ENCODE measurements around the gene CELSR3. TPM values are rescaled to one million over a fixed set of nuclear protein-coding genes. Genes with fewer than 3 reads are reported as not detected.

Gene CELSR3
- total RNA-seq, 1 donor from 2014 or later, result 1.2 TPM

GRCh38 chr3:48625600-48625999 lies 37.1 kb downstream of the CELSR3 start:
- intact Hi-C loops (cut with DNase I), result no loop called here
- no peak for DNase-seq

GRCh38 chr3:48624767-48625166 lies 37.9 kb downstream of the CELSR3 start:
- Histone ChIP-seq H3K27me3 (no peaks in the 10 kb centered on the region), H3K9me3 (no peaks in the 10 kb centered on the region), H3K4me3 (no peak overlapping the region), H3K4me1 (no peaks in the 10 kb centered on the region), H3K36me3 (peaks cover 14% of the 10 kb centered on the region), H3K27ac (no peak overlapping the region)
- no peak for TF ChIP-seq CTCF (IDR thresholded peaks at IDR 0.05)
- DNase-seq (no peak), ATAC-seq (no peak)
- intact Hi-C loops (cut with DNase I), result no loop called here

More at GRCh38 chr3:48625600-48625999, 37.1 kb downstream of the CELSR3 start:
- Histone ChIP-seq H3K36me3 (peaks cover 18% of the 10 kb centered on the region), H3K4me3 (no peak overlapping the region), H3K9me3 (no peaks in the 10 kb centered on the region), H3K27me3 (no peaks in the 10 kb centered on the region), H3K27ac (no peak overlapping the region), H3K4me1 (no peaks in the 10 kb centered on the region)
- ATAC-seq, result no peak
- TF ChIP-seq CTCF (IDR thresholded peaks at IDR 0.05), result no peak

GRCh38 chr3:48623851-48624547 lies 38.7 kb downstream of the CELSR3 start:
- TF ChIP-seq CTCF (IDR thresholded peaks at IDR 0.05), result no peak
- intact Hi-C loops (cut with DNase I), result no loop called here
- ATAC-seq, result no peak
- H3K4me1 ChIP-seq, result no peaks in the 10 kb centered on the region
- H3K36me3 ChIP-seq, result peaks cover 11% of the 10 kb centered on the region
- H3K4me3 ChIP-seq, result no peak overlapping the region
- no peaks in the 10 kb centered on the region for H3K27me3 ChIP-seq
- no peak for DNase-seq
- no peak overlapping the region for H3K27ac ChIP-seq
- no peaks in the 10 kb centered on the region for H3K9me3 ChIP-seq

DNA sequence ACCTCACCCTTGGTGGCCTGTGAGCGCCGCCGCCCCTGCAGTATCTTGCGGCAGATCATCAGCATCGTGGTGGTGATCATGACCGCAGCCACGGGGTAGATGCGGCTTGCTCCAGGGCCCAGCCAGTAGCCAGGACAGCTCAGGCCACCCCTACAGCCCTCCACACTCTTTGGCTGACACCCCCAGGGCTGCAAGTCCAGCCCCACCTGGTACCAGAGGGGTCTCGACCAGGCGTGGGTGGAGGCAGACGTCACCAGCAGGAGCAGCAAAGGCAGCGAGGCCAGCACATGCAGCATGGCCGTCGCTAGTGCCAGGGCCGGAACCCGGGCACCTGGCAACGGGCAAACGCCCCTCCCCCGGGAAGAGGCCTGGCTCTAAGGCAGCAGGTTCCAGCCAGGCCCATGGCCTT lies 41.2 kb downstream of the CELSR3 start, which contains the start of gene TMEM89:
TSS of gene TMEM89 (minus strand) at position 309 of the 409 bp plus-strand sequence. CDS start at position 296, 13 bp downstream.
- DNase-seq (no peak), ATAC-seq (peak; percentile 8)
- peaks cover 2% of the 10 kb centered on the region for H3K36me3 ChIP-seq
- no peak for TF ChIP-seq CTCF (IDR thresholded peaks at IDR 0.05)
- no peaks in the 10 kb centered on the region for H3K4me1 ChIP-seq
- H3K9me3 ChIP-seq, result peaks cover 9% of the 10 kb centered on the region
- no peak within 1 kb of the TSS for H3K27ac ChIP-seq
- H3K4me3 ChIP-seq, result no peak within 1 kb of the TSS
- H3K27me3 ChIP-seq, result no peaks in the 10 kb centered on the region
- intact Hi-C loops (cut with DNase I), result no loop called here

GRCh38 chr3:48619541-48620524 lies 42.9 kb downstream of the CELSR3 start:
- no peak for TF ChIP-seq CTCF (IDR thresholded peaks at IDR 0.05)
- intact Hi-C loops (cut with DNase I), result no loop called here
- no peak overlapping the region for H3K27ac ChIP-seq
- H3K4me1 ChIP-seq, result no peaks in the 10 kb centered on the region
- H3K36me3 ChIP-seq, result no peaks in the 10 kb centered on the region
- H3K4me3 ChIP-seq, result no peak overlapping the region
- DNase-seq, result no peak
- peaks cover 9% of the 10 kb centered on the region for H3K9me3 ChIP-seq
- H3K27me3 ChIP-seq, result no peaks in the 10 kb centered on the region
- ATAC-seq, result no peak
